GM18858 (cell line): Measurements from ENCODE around the gene BPIFB2.
"Not testable (repeated sequence)": the region's sequence is repeated elsewhere in the genome, so short reads cannot be mapped to it uniquely, and the experiment has no call there.

Experiments used
- ATAC-seq: cut with Tn5 transposase; IDR thresholded peaks from one replicate; pipeline ENCODE4 v1.9.1; 2021; ENCODE audit not compliant: unreplicated experiment

The BPIFB2 gene

DNA sequence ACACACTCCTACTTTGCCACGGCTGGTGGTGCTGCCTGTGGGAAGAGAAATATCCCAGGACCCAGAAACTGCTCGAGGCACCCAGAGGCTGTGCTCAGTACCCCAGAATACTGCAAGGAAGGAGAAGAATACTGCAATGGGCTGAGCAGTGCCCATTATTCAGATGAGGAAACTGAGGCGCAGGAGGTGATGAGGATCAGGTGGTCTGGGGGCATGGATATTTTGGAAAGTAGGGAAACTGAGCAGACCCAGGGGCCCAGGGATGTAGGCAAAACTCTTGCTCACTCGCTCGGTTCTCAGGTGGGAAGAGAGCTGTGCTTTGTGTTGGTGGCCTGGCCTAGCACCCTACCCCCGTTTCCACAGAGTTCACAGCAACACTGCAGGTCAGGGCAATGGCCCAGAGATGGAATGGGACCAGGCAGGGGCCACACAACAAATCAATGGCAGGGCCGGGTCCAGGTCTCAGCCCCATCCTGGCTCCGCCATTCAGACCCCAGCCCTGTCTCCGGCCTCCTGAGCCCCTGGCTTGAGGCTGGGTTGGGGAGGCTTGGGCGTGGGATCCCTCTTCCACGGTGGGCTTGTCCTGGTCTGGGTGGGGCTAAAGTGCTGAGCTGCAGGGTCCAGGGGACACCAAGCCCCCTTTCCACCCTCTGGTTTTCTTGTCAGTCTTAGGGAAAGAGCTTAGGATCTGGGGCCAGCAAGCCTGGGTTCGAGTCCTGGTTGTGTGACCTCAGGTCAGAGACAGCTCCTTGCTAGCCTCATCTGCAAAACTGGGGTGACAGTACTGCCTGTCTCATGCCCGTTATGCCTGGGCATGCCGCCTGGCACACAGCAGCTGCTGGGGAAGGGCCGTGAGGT lies 37.2 kb upstream of the BPIFB2 start:
- no peak for ATAC-seq

DNA sequence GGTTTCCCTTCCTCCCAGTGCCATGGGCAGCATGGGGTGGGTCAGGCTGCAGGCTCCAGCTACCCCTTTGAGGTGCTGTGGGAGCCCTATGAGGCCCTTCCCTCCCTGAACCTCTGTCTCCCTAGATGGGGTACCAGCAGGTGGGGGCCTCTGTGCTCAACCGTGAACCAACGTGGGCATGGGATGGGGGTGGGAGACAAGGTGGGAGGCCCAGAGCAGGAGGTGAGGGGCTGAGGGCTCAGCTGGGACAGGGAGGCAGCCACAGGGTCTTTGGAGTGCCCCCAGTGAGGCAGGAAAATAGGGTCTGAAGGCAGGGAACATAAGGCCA lies 36.6 kb upstream of the BPIFB2 start:
- no peak for ATAC-seq

DNA sequence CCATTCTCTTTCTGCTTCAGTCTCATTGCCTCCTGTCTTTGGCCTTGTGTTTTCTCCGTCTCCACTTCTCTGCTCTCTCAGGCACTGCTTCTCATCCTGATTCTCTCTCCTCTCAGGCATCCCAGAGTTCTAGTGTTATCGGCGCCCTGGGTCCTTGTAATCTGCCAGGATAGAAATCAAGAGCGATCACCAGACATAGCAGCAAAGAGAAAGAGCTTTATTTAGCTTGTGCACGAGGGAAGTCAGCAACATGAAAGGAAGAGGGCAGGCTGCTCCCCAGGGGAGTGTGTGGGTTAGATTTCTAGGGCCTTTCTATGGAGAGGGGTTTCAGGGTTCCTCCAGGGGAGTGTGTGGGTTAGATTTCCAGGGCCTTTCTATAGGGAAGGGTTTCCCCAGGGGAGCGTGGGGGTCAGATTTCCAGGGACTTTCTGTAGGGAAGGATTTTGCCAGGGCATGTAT lies 35.8 kb upstream of the BPIFB2 start:
- ATAC-seq, result peak; percentile 15

DNA sequence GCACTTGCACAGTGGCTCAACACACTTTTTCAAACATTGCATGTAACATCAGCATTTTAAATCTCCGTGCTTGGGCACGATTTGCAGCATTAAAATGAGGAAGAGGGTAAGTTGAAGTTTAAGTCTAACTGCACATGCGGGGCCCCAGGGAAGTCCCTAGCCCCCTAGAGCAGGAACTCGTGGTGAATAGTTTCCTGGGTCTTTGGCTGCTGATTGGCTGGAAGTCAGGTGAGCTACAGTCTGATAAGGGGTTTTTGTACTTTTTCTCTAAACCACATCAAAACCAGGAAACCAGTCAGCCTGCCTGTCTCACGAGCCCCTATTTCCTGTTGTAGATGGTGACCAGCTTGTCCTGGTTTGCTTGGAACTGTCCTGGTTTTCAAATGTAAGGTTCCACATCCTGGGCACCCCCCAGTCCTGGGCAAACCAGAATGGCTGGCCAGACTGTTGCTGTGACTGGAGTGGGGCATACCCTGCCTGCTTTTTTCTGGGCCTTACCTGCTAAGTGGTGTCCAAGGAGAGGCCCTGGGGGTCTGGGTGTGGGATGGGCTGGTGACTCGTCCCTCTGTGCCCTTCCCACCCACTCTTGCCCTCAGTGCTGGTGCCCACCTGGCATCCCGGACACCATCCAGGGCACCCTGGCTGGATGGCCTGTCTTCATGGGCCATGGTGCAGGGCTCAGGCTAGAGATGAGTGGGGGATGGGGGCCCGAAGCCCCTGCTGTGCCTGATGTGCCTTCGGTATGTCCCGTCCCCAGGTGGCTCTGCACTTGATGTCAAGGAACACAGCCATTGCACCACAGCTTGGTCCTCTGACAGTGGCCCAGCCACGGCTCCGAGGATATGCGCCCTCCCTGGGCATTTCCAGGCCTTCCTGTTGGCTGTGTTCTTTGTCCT lies 35.1 kb upstream of the BPIFB2 start:
- ATAC-seq, result peak; percentile 76

DNA sequence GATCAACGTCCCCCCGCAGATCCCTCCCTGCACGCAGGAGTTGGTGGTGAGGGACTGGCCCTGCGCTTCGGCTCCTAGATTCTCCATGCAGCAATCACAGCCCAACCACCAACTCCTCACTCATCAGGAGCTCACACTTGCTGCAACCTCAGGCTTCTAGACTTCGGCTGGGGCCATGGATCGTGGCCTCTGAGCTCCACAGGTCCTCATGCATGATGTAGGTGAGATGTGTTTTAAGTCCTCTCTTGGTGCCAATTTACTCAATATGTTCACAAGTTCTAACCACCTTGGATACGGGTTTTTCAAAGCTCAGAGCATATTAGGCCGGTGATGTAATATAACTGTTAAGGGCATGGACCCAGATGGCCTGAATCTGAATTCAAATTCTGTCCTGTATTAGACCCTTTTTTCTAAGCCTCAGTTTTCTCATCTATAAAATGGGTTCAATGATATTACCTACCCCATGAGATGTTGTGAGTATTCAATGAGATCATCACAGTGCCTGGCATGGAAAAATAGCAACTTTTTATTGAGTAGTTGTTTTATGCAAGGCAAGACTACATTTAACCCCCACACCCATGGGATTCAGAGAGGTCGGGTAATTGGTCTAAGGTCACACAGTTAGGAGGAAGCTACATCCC lies 34.3 kb upstream of the BPIFB2 start:
- ATAC-seq, result no peak

DNA sequence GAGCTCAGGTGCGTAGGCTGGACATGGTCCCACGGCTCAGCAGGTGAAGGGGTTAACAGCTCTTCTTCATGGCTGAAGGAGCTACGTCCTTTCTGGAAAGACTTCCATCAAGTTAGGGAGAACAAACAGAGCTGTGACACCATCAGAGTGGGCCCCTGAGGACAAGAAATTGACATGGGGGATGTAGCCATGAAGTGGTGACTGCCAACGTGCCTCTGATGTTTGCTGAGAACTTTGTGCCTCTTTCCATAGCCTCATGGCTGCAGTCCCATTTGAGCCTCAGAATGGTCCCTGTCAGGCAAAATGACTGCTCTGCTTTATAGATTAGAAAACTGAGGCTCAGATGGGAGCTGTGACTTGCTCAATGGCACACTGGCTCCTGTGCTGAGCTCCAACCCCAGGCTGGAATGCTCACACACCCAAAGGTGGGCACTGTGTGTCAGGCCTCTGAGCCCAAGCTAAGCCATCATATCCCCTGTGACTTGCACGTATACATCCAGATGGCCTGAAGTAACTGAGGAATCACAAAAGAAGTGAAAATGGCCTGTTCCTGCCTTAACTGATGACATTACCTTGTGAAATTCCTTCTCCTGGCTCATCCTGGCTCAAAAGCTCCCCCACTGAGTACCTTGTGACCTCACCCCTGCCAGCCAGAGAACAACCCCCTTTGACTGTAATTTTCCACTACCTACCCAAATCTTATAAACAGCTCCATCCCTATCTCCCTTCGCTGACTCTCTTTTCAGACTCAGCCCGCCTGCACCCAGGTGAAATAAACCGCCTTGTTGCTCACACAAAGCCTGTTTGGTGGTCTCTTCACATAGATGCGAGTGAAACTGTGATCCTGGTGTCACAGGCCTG lies 33.1 kb upstream of the BPIFB2 start:
- ATAC-seq, result not testable (repeated sequence)

DNA sequence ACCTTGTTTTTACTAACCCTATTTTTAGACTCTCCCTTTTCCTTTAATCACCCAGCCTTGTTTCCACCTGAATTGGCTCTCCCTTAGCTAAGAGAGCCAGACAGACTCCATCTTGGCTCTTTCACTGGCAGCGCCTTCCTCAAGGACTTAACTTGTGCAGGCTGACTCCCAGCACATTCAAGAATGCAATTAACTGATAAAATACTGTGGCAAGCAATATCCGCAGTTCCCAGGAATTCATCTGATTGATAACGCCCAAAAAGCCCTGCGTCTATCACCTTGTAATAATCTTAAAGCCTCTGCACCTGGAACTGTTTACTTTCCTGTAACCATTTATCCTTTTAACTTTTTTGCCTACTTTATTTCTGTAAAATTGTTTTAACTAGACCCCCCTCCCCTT lies 32.4 kb upstream of the BPIFB2 start:
- ATAC-seq, result not testable (repeated sequence)

DNA sequence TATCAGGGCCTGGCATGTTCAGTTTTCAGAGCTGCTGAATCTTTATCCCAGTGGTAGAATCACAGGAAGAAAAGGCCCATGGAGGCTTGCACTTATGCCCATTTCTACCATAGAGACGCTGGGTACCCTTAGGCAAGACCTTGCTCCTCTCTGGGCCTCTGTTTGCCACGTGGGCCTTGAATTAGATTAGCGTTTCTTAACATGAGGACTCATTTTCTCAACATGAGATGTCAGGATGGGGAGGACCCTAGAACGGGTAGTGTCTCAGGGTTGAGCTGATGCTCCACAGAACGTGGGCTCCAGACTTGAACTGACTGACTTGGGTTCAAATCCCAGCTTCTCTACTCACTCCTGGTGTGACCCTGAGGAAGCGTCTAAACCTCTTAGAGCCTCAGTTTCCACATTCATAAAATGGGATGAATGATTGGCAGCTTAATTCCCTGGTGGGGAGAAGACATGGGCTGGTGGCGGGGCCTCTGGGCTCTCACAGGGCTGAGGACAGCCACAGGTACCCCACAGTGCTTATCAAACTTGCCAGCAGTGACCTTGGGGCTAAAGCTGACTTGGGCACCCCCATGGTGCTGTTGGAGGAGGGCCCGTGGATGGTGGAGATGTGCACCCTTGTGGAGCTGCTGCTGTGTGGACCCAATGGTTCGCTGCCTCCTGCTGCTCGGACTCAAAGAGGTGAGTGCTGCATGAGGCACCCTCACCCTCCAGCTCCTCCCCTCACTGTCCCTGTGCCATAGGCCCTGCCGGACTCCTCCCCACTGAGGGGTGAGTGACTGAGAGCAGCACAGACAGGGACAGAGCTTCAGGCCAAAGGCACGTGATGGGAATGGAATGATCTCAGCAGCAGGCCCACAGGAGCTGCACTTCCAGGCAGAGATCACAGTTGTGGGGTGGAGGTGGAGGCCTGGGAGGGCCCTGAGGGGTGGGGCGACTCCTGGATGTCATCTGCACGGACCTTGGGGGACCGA lies 31.5 kb upstream of the BPIFB2 start:
- no peak for ATAC-seq

DNA sequence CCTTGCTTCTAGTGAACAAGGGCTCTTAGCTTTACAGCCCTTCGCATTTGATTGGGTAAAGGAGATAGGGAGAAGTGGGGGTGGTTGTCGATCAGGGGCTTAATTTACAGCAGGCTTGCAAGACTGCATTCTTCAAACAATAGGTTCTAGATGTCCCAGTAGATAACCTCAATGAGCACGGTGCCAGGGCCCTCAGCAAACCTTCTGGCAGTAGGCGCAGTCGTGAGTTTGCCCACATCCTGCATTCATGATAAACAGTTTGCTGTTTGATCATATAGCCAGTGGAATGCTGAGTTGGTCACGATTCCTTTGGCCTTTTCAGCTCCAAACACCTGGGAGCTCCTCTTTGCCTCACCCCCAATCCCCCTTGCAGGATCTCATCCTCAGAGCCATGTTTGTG lies 30.8 kb upstream of the BPIFB2 start:
- ATAC-seq, result no peak

DNA sequence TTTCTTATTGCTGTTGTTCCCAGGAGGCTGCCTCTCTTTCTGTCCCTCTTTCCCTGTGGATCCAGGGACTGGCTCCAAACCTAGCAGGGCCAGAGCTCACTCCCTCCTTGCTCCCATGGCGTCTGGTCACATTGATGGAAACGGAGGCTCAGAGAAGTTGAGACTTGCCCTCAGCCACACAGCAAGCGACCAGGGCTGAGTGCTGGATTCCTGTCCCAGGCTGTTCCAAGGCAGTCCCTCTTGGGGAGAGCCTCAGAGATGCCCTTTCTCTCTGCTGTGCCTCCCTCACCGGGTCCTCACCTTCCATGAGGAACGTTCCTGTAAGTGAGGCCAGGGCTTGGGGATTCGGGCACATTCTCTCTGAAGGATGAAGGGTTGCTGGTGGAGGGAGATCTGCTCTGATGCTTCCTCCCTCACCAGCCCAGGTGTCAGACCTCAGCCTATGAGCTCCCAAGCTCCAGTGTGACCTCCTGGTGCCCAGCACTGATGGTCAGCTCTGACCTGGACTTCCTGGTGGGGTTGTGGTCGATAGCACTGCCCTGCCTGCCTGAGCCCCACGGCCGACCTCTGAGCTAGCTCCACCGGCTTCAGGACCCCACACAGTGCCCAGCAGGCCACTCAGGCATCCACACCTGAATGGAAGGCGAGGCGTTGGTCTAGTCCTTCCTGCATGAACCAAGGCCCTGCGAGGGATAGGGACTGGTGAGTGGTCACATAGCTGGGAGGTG lies 30.1 kb upstream of the BPIFB2 start:
- no peak for ATAC-seq

DNA sequence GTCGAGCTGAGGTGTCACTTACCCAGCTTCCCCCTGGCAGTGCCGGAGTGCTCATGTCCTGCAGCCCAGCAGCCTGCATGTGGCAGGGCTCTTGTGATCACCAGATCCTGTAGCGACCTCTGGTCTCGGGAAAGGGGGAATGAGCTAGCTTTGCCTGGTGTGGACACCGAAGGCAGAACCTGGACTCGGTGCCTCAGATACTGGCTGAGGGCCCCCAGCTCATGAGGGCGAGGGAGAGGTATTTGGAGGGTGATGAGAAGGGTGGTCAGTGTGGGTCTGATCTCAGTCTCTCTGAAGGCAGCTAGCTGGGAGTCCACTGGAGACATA lies 29.5 kb upstream of the BPIFB2 start:
- no peak for ATAC-seq

DNA sequence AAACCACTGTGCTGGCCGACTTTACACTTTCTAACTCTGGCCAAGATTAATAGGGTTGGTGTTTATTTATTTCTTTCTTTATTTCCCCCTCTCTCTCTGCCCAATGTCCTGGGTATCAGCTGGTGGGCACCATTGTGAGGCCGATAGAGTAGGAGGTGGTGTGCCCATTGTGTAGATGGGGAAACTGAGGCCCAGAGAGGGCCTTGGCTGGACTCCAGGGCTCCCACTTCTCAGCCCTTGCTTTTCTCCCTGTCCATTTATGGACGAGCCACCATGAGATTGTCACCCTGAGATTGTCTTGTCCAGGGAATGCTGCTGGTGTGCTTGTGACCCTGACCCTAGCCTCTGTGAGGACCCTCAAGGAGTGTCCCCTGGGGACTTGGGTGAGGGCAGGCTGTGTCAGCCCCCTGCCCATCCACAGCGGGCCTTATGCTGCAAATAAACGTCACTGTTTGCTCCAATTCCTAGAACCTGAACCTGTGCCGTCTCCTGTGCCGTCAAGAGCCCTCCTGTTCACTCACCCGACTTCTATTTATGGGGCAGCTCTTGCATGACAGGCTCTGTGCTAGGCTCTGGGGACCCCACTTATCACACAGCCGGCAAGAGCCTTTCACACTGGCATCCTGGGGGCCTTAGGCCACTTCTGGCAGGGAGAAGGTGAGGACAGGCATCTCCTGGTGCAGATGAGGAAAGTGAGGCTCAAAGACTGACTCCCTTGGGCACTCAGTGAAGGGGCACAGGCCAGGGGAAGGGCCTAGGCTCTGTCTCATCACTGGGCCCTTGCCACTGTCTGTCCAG lies 28.1 kb upstream of the BPIFB2 start:
- ATAC-seq, result no peak

DNA sequence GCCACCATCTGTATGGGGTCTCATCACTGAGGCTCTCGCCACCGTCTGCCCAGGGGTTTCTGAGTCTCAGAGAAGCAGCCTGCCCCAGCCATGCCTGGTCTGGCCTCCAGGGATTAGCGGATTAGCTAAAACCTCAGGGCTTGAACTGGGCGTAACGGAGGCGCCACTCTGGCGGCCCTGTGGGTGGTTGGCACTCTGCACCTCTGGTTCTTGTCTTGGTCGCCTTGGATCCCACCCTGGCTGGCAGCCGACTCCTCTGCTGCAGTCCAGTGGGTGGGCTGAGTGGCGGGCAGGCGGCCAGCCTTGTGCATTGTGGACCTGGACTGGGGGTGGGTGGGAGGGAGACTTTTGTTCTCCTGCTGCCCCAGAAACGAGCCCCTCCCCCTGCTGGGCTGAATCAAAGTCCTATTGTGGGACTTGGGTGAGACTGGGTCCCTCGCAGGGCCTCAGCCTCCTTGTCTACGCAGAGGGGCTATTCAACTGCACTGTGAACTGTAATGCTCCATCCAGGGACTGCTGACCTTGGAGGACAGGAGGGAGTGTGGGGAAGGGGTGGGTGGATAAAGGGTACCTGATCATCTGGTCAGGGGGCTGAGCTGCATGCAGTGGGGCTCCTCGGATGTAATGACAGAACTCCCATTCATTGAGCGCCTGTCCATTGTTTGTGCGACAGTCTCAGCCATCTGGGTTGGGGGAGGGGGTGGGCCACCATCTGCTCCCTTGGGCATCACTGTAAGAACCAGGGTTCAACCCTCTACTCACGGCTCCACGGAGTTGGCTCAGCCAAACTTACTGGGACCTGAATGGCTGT lies 27.2 kb upstream of the BPIFB2 start:
- ATAC-seq, result no peak

DNA sequence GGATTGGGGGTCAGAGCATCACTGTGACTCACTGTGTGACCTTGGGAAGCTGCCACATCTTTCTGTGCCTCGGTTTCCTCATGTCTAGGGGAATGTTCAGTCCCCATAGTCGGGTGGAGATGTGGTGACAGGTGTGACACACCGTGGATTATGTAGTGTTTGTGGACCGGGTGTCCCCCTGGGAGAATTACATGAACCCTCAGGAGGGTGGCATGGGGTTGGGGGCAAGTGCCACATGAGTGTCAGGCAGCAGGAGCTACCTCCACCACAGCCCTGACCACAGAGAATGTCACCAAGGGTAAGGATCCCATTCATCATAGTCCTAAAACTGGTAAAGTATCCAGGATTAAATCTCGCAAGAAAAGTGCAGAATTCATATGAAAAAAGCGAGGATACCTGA lies 26.5 kb upstream of the BPIFB2 start:
- no peak for ATAC-seq

DNA sequence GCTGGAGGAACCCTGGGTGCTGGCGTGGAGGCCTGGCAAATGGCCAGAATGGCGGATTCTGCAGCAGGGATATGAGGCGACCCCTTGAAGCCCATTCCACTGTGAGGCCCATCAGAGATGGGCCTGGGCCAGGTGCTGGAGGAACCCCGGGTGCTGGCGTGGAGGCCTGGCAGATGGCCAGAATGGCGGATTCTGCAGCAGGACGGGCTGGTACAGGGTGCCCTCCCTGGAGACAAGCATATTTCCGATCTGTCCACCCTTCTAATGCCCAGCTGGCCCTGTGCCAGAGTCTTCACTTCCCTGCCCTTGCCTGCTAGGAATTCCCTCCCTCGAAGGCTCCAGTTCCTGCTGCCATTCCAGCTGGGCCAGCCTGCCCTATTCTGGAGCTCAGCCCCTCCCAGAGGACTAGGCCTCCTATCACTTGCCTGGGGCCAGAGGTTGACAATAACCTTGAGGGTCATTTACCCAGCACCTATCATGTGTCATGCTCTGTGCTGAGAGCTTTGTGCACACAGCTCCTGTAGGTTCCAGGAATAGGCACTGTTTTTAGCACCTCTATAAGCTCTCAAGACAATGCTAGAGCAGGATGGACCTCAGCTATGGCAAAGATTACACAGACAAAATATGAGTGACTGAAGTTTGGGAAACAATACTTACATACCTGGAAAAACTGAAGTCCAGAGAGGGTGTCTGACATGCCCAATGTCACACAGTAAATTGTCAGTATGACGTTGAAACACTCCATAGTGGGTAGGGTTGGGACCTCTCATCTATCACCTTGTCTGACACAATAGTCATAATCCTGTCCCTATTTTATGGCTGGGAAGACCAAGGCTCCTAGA lies 24.7 kb upstream of the BPIFB2 start:
- no peak for ATAC-seq

DNA sequence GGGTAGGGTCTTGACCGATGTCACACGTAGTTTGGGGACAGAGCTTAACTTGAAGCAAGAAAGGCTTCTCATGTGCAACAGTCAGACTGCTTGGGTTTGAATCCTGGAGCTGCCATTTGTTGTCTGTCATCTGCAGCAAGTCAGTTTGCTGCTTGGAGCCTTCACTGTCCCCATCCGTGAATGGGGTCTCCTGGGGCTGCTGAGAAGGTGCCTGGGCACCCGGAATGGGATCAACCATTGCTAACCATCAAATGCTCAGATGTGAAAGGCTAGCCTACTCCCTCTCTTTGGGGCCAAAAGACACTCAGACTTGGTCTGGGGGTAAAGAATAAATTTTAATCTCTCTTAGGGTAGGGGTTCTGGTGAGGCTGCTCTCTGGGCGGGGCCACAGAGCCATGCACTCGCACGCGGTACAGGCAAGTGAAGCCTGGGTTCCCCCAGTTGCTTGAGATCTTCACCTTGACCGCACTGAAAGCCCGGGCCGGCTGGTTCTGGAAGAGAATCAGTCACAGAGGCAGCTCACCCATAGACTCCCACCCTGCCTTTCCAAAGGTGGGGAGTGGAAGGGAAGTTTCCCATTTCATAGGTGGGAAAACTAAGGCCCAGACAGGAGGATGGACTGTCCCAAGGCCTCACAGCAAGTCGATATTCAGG lies 23.9 kb upstream of the BPIFB2 start:
- ATAC-seq, result no peak
